Brain microvascular endothelial cell (primary cell): ENCODE measurements around the gene ST3GAL4.

ENCODE experiments used
- DNase-seq: peaks from one replicate; pipeline ENCODE4 v3.0.0-alpha.2; 2020
- H3K27ac ChIP-seq: fragments of 250-450 bp; sonication (Bioruptor Pico); 2 replicates; pipeline ENCODE4 v1.5.1; 2020; ENCODE audit warnings: mild to moderate bottlenecking, moderate library complexity
- H3K27me3 ChIP-seq: fragments of 250-450 bp; sonication (Bioruptor Pico); replicated peaks from 2 replicates; pipeline ENCODE4 v1.5.1; 2020; ENCODE audit warnings: mild to moderate bottlenecking
- H3K36me3 ChIP-seq: fragments of 250-450 bp; sonication (Bioruptor Pico); replicated peaks from 2 replicates; pipeline ENCODE4 v1.5.1; 2020; ENCODE audit warnings: mild to moderate bottlenecking
- H3K4me3 ChIP-seq: 2 replicates; pipeline ENCODE4 v1.5.1; 2011; ENCODE audit warnings: low read depth, mild to moderate bottlenecking, control low read depth, low read length, moderate library complexity
- CTCF ChIP-seq: IDR thresholded peaks from 2 replicates; pipeline ENCODE4 v1.5.1; 2011; ENCODE audit warnings: low read depth, mild to moderate bottlenecking, moderate library complexity, low read length, control low read depth, inconsistent platforms; ENCODE audit errors: missing control alignments
- in situ Hi-C: cut with HindIII; loops from 2 replicates; pipeline ENCODE4 v1.10.0; 2017; ENCODE audit warnings: low sequenced_read_pairs, low pct_ligation_motif_present

Gene ST3GAL4

GRCh38 chr11:126433244-126433846 lies 77.9 kb downstream of the ST3GAL4 start:
- no peak for TF ChIP-seq CTCF
- DNase-seq = no peak
- no peaks in the 10 kb centered on the region for H3K27me3 ChIP-seq
- no peaks in the 10 kb centered on the region for H3K36me3 ChIP-seq
- no peak overlapping the region for H3K4me3 ChIP-seq
- H3K27ac ChIP-seq = no peak overlapping the region
- in situ Hi-C loops = no loop called here

- H3K4me3 ChIP-seq = no peak overlapping the region
- no peak overlapping the region for H3K27ac ChIP-seq
- DNase-seq = no peak
- no peaks in the 10 kb centered on the region for H3K36me3 ChIP-seq
- no peaks in the 10 kb centered on the region for H3K27me3 ChIP-seq
- in situ Hi-C loops = no loop called here
- TF ChIP-seq CTCF = no peak
Observed at GRCh38 chr11:126433989-126434949, 78.8 kb downstream of the ST3GAL4 start.

GRCh38 chr11:126434950-126435335 lies 79.5 kb downstream of the ST3GAL4 start:
- in situ Hi-C loops = no loop called here

DNA sequence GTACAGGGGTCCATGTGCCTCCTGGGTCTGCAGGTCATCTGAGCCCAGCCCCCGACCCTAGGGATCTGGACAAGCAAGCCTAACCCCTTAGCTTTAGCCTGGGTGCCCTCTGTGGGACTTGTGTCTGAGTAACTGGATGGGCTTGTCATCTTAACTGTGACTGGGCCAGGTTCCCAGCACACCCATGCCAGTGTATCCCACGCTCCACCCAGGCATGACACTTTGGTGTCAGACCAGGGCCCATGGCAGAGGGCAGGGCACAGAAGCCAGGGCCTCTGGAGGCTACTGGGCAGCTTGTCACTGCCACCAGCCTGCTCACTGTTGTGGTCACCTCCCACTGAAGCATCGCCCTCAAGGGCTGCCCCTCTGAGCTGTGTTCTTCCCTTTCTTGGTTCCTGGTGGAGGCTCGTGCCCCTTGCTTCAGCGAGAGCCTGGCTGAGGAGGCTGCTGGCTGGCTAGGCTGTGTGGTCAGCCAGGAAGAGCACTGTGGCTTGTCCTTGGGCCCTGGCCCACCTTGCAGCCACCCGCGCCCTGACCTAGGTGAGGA lies 80.8 kb downstream of the ST3GAL4 start:
- TF ChIP-seq CTCF = no peak
- no peaks in the 10 kb centered on the region for H3K36me3 ChIP-seq
- no peak for DNase-seq
- no peaks in the 10 kb centered on the region for H3K27me3 ChIP-seq
- in situ Hi-C loops = no loop called here
- no peak overlapping the region for H3K4me3 ChIP-seq
- H3K27ac ChIP-seq = no peak overlapping the region

More at GRCh38 chr11:126434950-126435335, 79.5 kb downstream of the ST3GAL4 start:
- H3K27ac ChIP-seq = no peak overlapping the region
- TF ChIP-seq CTCF = no peak
- H3K4me3 ChIP-seq = no peak overlapping the region
- DNase-seq = no peak
- H3K36me3 ChIP-seq = no peaks in the 10 kb centered on the region
- H3K27me3 ChIP-seq = no peaks in the 10 kb centered on the region

- no peaks in the 10 kb centered on the region for H3K36me3 ChIP-seq
- H3K27me3 ChIP-seq = peaks cover 2% of the 10 kb centered on the region
- no peak for TF ChIP-seq CTCF
- in situ Hi-C loops = no loop called here
- no peak overlapping the region for H3K4me3 ChIP-seq
- DNase-seq = no peak
- H3K27ac ChIP-seq = no peak overlapping the region
Observed at GRCh38 chr11:126437731-126438130, 82.2 kb downstream of the ST3GAL4 start.
